Loucy (cell line): ENCODE results near the gene LSM7.

Experiments used
- H2AFZ ChIP-seq: fragments of 200-600 bp; sonication (generic); 2 replicates; pipeline ENCODE4 v1.6.0; 2016; ENCODE audit warnings: antibody characterized with exemption, mild to moderate bottlenecking, low read length, moderate library complexity
- H3F3A ChIP-seq: fragments of 200-600 bp; 2 replicates; pipeline ENCODE4 v1.6.0; 2016; ENCODE audit warnings: antibody characterized with exemption, low read depth, mild to moderate bottlenecking
- H3K27me3 ChIP-seq: fragments of 200-600 bp; sonication (generic); 2 replicates; pipeline ENCODE4 v1.6.1; 2014; ENCODE audit warnings: low read length, mild to moderate bottlenecking; ENCODE audit not compliant: insufficient read depth, poor library complexity, severe bottlenecking
- H3K36me3 ChIP-seq: fragments of 200-600 bp; sonication (generic); 2 replicates; pipeline ENCODE4 v1.6.1; 2016; ENCODE audit warnings: low read length; ENCODE audit not compliant: insufficient read depth
- H3K4me1 ChIP-seq: fragments of 200-600 bp; sonication (generic); 2 replicates; pipeline ENCODE4 v1.5.1; 2014; ENCODE audit warnings: low read length, mild to moderate bottlenecking; ENCODE audit not compliant: insufficient read depth, poor library complexity, severe bottlenecking
- H3K4me2 ChIP-seq: fragments of 200-600 bp; sonication (generic); 2 replicates; pipeline ENCODE4 v1.6.0; 2014; ENCODE audit warnings: antibody characterized with exemption, low read length, low read depth, mild to moderate bottlenecking; ENCODE audit not compliant: poor library complexity, severe bottlenecking
- H3K4me3 ChIP-seq: fragments of 200-600 bp; sonication (generic); 2 replicates; pipeline ENCODE4 v1.5.1; 2014; ENCODE audit warnings: low read length, mild to moderate bottlenecking, mixed read lengths; ENCODE audit not compliant: poor library complexity, severe bottlenecking
- H3K79me2 ChIP-seq: fragments of 200-600 bp; sonication (generic); 2 replicates; pipeline ENCODE4 v1.6.1; 2014; ENCODE audit warnings: low read length; ENCODE audit not compliant: insufficient read depth
- H3K9ac ChIP-seq: fragments of 200-600 bp; sonication (generic); 2 replicates; pipeline ENCODE4 v1.6.0; 2014; ENCODE audit warnings: mild to moderate bottlenecking, low read depth, low read length, moderate library complexity; ENCODE audit not compliant: poor library complexity, severe bottlenecking
- H3K9me2 ChIP-seq: fragments of 200-600 bp; sonication (generic); replicated peaks from 2 replicates; pipeline ENCODE4 v1.6.1; 2016; ENCODE audit warnings: low read depth, low read length, mixed read lengths
- H3K9me3 ChIP-seq: fragments of 200-600 bp; sonication (generic); 2 replicates; pipeline ENCODE4 v1.6.1; 2014; ENCODE audit warnings: mild to moderate bottlenecking, antibody characterized with exemption, low read length, low read depth; ENCODE audit not compliant: insufficient read depth
- H4K20me1 ChIP-seq: fragments of 200-600 bp; sonication (generic); 2 replicates; pipeline ENCODE4 v1.6.0; 2014; ENCODE audit warnings: antibody characterized with exemption, low read length, mild to moderate bottlenecking; ENCODE audit not compliant: insufficient read depth, poor library complexity, severe bottlenecking
- CTCF ChIP-seq: fragments of 200-600 bp; sonication (generic); conservative IDR thresholded peaks from 2 replicates; pipeline ENCODE4 v1.5.1; 2014; ENCODE audit warnings: mild to moderate bottlenecking, antibody characterized with exemption, low read length
- EZH2phosphoT487 ChIP-seq: fragments of 200-600 bp; IDR thresholded peaks from 2 replicates; pipeline ENCODE4 v1.6.1; 2018; ENCODE audit warnings: antibody characterized with exemption, mild to moderate bottlenecking, moderate library complexity, borderline replicate concordance

Gene LSM7

GRCh38 chr19:2288338-2288817, 40.0 kb downstream of the LSM7 start:
- Histone ChIP-seq H2AFZ (no peak overlapping the region), H3K9ac (no peak overlapping the region), H3K9me3 (no peaks in the 10 kb centered on the region), H3K4me1 (peaks cover 5% of the 10 kb centered on the region), H3K4me3 (no peak overlapping the region), H3K36me3 (no peaks in the 10 kb centered on the region), H3K9me2 (no peaks in the 10 kb centered on the region), H4K20me1 (no peaks in the 10 kb centered on the region), H3F3A (no peaks in the 10 kb centered on the region), H3K4me2 (no peak overlapping the region), H3K79me2 (no peaks in the 10 kb centered on the region), H3K27me3 (no peaks in the 10 kb centered on the region)
- TF ChIP-seq CTCF: no peak
- TF ChIP-seq EZH2phosphoT487: no peak

GRCh38 chr19:2287585-2288337, 40.6 kb downstream of the LSM7 start:
- Histone ChIP-seq H3K36me3 (no peaks in the 10 kb centered on the region), H3K4me3 (no peak overlapping the region), H2AFZ (no peak overlapping the region), H3K9me2 (no peaks in the 10 kb centered on the region), H3K79me2 (no peaks in the 10 kb centered on the region), H3K9ac (peak overlapping the region; percentile 26), H3K4me1 (peaks cover 5% of the 10 kb centered on the region), H3F3A (no peaks in the 10 kb centered on the region), H4K20me1 (no peaks in the 10 kb centered on the region), H3K9me3 (no peaks in the 10 kb centered on the region), H3K4me2 (no peak overlapping the region), H3K27me3 (no peaks in the 10 kb centered on the region)
- TF ChIP-seq CTCF: no peak
- no peak for TF ChIP-seq EZH2phosphoT487

- no peak overlapping the region for H3K4me2 ChIP-seq
- no peak overlapping the region for H2AFZ ChIP-seq
- no peaks in the 10 kb centered on the region for H3K27me3 ChIP-seq
- no peaks in the 10 kb centered on the region for H3K79me2 ChIP-seq
- H4K20me1 ChIP-seq: no peaks in the 10 kb centered on the region
- H3K9me3 ChIP-seq: no peaks in the 10 kb centered on the region
- no peaks in the 10 kb centered on the region for H3K9me2 ChIP-seq
- H3K36me3 ChIP-seq: no peaks in the 10 kb centered on the region
- no peak overlapping the region for H3K4me3 ChIP-seq
- no peak overlapping the region for H3K9ac ChIP-seq
- no peaks in the 10 kb centered on the region for H3F3A ChIP-seq
- no peak for TF ChIP-seq EZH2phosphoT487
- H3K4me1 ChIP-seq: peaks cover 17% of the 10 kb centered on the region
Observed at GRCh38 chr19:2286402-2287140, 41.8 kb downstream of the LSM7 start.
